Skeletal muscle cell (primary cell): ENCODE measurements around the gene ANAPC13.

Source experiments
- DNase-seq: peaks from one replicate; pipeline ENCODE4 v3.0.0-alpha.2; 2010; ENCODE audit warnings: low read depth
- H3K4me3 ChIP-seq: 2 replicates; pipeline ENCODE4 v1.5.1; 2011; ENCODE audit warnings: low read depth, mild to moderate bottlenecking, control low read depth, low read length, moderate library complexity

The ANAPC13 gene

GRCh38 chr3:134459562-134459961, 26.2 kb downstream of the ANAPC13 start:
- no peak for DNase-seq

DNA sequence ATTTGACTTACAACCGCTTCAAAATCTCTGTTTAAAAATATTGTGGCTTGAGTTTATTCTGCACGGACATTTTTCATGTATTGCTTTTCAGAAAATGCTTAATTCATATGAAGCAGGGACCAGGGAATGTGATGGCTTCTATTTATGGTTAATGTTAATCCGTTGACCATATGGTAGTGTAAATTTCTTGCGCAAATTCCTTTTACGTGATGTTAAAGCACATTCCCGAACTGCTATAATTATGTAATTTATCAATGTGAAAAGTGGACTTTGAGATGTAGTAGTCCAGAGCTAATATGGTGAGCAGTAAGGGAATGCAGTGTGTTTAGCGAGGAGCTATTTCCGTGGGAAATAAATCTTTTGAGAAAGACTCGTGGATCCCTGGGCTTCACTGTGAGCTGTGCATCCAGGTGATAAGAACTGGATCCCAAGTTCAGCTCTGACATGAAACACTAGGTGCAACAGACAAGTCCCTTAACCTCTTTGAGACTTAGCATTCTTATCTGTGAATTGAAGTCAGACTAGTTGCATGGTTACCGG, 27.3 kb downstream of the ANAPC13 start:
- DNase-seq: no peak
- H3K4me3 ChIP-seq: no peak overlapping the region

More at GRCh38 chr3:134459562-134459961, 26.2 kb downstream of the ANAPC13 start:
- H3K4me3 ChIP-seq: no peak overlapping the region

GRCh38 chr3:134457376-134458074, 28.3 kb downstream of the ANAPC13 start:
- H3K4me3 ChIP-seq: no peak overlapping the region
- DNase-seq: no peak

- DNase-seq: no peak
- H3K4me3 ChIP-seq: no peak overlapping the region
Observed at GRCh38 chr3:134453631-134454030, 32.2 kb downstream of the ANAPC13 start.

DNA sequence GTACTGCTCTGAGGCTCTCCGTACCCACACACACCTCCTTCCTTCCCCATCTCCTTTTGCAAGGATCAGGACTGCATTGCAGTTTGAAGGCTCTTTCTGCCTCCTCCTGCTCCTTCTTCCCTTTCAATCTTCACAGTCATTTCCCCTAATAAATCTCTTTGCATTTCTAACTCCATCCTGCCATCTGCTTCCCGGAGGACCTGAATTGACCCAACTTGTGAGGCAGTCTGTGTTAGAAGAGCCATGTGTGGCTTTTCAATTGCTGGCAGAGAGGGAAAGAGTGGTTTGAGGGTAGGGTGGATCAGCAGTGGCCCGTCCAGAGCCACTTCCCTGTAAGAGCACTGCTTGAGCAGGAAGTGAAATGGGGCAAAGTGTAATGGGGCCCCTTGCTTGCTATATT, 35.8 kb downstream of the ANAPC13 start:
- no peak for DNase-seq
- no peak overlapping the region for H3K4me3 ChIP-seq

- no peak for DNase-seq
- H3K4me3 ChIP-seq: no peak overlapping the region
Observed at GRCh38 chr3:134449277-134449676, 36.5 kb downstream of the ANAPC13 start.

DNA sequence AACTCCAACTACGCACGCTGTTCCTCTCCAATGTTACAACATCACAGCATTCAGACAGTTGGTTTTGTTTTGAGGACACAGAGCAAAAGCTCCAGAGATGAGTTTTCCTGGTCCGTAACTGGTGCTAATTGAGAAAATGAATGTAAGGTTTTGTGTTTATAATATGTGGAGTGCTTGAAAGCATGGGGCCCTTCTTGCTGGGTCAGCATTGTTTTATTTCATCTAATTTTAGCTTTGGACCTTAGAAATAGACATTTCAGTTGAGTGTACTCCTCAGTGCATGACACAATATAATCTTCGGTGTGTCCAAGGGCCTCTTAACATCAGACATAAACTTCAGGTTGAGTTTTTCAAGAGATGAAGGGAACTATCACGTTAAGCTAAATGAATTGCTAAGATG, 37.1 kb downstream of the ANAPC13 start:
- no peak overlapping the region for H3K4me3 ChIP-seq

DNA sequence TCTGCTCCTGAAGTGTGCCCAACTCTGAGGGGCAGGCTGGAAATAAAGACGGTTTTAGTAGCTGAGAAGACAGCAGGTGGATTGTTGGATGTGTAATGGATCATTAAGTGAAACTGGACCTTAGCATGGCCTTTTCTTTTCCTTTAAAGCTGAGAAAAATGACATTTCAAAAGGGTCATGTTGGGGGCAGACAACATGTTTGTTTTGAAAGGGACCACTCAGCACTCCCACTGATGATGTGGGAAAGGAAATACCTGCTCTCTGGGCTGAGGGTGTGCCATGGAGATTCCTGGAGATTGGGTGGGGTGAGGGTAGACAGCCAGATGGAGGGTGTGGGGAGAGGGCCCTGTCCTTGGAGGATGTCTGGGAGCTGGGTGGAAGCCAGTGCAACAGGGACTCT, 38.4 kb downstream of the ANAPC13 start:
- no peak for DNase-seq
- H3K4me3 ChIP-seq: no peak overlapping the region

More for the DNA sequence above, 37.1 kb downstream of the ANAPC13 start:
- DNase-seq: no peak

DNA sequence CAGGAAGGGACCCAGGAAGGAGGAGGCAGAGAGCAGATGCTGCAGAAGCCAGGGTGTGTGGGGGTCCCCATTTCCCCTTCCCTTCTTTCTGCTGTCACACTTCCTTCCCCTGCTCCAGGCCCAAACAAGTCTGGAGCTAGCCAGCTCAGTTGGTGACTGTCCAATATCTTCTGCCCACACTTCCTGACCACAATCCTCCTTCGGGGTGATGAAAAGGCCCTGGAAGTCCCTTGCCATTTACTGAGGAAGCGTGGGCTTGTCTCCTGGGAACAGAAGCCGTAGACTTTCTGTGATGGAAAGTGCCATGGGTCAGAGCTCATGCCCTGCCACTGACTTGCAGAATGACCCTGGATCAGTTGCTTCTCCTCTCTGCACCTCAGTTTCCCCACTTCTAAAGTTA, 39.0 kb downstream of the ANAPC13 start:
- DNase-seq: peak; percentile 34

GRCh38 chr3:134445636-134446035, 40.1 kb downstream of the ANAPC13 start:
- H3K4me3 ChIP-seq: no peak overlapping the region
- DNase-seq: peak; percentile 68

More for the DNA sequence above, 39.0 kb downstream of the ANAPC13 start:
- H3K4me3 ChIP-seq: no peak overlapping the region

DNA sequence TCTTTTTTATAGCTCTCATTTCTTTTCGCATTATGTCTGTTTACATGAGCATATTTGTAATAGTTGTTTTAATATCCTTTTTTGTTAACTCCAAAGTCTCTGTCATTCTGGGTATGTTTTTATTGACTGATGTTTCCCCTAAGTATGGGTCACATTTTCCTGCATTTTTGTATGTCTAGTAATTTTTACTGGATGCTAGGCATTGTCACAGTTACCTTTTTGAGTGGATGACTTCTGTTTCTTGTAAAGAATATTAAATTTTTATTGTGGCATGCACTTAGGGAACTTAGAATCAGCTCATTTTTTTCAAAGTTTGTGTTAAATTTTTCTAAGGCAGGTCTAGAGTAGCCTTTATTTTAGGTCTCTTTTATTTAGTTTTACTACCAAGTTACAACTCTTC, 40.7 kb downstream of the ANAPC13 start:
- no peak overlapping the region for H3K4me3 ChIP-seq
- DNase-seq: no peak

DNA sequence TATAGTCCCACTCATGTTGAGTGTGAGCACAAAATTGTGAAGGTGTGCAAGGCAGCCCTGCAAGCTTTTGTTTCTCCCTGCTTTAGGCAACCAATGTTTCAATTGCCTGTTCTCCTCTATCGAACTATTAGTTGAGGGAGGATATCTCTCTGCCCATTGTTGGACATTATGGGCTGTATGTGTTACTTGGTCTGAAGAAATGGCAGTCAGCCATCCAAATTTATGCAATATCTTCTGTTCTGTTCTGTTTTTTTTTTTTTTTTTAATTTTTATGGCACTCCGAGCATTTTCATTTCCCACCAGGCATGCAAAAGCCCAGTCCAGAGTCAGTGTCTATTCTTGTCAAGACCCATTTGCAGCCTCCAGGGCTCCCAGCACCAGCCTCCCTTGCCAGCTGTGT, 44.0 kb downstream of the ANAPC13 start:
- no peak for DNase-seq
- H3K4me3 ChIP-seq: no peak overlapping the region

DNA sequence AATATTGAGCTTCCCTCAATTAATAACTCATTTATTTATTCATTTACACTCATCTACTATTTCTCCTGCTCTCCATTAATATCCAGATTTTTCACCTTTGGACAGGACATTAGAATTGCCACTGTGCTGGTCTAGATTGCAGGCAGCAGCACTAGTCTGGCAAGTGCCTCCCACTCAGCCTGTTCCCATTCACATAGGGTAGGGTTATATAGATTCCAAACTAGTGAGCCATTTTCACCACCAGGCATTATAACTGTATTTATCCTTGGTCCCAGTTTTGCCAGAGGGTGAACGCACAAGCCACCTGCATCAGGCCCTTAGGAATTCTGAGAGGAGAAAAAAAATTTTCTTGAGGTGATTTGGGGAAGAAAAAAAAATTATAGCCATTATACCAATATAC, 44.5 kb downstream of the ANAPC13 start:
- no peak for DNase-seq

DNA sequence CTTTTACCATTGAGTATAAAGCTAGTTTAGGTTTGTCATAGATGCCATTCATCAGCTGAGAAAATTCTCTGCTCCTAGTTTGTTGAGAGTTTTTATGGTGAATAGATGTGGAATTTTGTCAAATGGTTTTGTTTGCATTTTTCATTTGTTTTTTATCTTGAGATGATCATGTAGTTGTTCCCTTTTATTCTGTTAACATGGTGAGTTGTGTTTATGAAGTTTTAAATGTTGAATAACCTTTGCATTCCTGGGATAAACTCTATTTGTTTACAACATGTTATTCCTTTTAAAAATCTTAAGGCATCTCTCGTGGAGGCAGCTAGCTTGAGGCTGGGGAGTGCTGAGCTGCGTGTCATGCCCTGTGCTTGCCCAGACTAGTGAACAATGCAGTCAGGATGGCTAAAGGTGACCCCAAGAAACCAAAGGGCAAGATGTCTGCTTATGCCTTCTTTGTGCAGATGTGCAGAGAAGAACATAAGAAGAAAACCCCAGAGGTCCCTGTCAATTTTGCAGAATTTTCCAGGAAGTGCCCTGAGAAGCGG, 48.5 kb downstream of the ANAPC13 start:
- DNase-seq: no peak
- H3K4me3 ChIP-seq: no peak overlapping the region

More for the DNA sequence above, 44.5 kb downstream of the ANAPC13 start:
- no peak overlapping the region for H3K4me3 ChIP-seq

DNA sequence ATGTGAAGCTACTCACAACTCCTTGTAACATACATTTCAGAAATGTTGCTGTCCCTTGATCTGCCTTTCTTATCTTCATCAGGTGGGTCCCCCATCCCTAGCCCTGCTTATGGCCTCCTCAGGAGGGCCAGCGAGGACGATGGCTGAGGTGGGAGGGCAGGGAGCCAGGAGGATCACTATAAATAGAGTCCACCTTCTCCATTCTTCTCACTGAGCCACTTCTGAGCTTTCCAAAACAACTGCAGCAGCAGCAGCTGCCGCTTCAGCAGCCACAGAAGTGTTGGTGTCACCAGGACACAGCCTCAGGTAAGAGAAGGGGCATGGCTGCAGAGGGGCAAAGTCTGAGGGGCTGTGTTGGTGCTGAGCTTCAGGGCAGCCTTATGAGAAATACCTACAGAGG, 53.5 kb downstream of the ANAPC13 start:
- no peak overlapping the region for H3K4me3 ChIP-seq
- DNase-seq: no peak

GRCh38 chr3:134430950-134431445, 54.8 kb downstream of the ANAPC13 start:
- H3K4me3 ChIP-seq: no peak overlapping the region
- no peak for DNase-seq

DNA sequence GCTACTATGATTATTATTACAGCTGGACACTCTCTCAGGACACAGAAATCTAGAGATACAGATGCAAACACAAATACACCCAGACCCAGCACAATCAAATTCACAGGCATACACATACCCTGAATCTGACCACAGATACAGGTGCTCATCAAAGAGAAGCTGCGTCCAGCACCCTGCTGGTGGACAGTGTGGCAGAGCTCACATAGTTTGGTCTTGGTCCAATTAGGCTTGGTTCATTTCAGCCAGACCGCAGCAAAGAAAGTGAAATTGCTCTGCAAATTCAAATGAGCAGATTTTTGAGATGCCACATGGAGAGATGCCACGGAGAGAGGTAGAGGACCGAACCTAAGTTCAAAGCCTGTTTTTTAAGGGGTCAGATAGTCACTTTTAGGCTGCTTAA, 55.6 kb downstream of the ANAPC13 start:
- no peak for DNase-seq
- no peak overlapping the region for H3K4me3 ChIP-seq

DNA sequence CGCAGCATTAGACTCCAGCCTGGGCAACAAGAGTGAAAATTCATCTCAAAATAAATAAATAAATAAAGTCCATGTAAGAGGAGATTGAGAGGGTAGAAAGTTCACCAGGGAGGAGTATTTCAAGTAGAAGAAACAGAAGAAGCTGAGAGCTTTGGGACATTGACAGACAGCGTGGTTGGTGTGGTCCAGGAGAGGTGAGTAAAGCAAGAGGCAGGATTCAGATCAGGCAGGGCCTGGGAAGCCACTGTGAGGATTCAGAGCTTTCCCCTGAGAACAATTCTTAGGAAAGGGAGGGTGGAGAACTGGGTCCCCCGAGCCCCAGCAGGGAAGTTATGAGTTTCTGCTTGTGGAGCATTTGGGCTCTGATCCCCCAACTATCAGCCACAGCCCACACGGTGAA, 57.4 kb downstream of the ANAPC13 start:
- no peak for DNase-seq
- no peak overlapping the region for H3K4me3 ChIP-seq
